ENCODE data around the gene PGBD4.

The PGBD4 gene

DNA sequence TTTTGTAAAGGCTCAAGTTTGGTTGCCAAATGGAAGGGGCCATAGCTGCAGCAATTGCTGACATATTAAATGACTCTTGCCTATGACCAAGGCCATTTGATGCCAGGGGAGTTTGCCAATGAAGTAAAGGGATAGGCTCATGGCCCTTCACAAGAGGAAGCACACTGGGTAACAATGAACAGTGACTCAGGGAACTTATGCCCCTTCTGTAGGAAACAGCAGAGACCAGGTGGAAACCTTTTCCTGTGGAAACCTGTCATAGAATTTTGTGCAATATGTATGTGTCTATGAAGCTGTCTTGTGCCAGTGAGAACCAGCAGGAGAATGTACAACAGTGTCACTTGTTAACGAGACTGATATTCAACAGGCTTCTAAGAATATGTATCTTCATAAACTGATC, 37.4 kb upstream of the PGBD4 start:
- Histone ChIP-seq H3K4me1 (ENCODE audit: insufficient read depth, low read length, poor library complexity, severe bottlenecking) (peaks cover 5% of the 10 kb centered on the region), H3K4me3 (ENCODE audit: low read length, poor library complexity, severe bottlenecking) (no peak overlapping the region), H3K79me2 (ENCODE audit: insufficient read depth, low read length) (no peaks in the 10 kb centered on the region), H3K9me3 (ENCODE audit: insufficient read depth, low read depth, low read length) (no peaks in the 10 kb centered on the region), H3K4me2 (ENCODE audit: low read depth, low read length, poor library complexity, severe bottlenecking) (no peak overlapping the region), H3K36me3 (ENCODE audit: insufficient read depth, low read length) (no peaks in the 10 kb centered on the region), H3K9me2 (replicated peaks; ENCODE audit: low read depth, low read length) (no peaks in the 10 kb centered on the region), H3K27me3 (ENCODE audit: insufficient read depth, low read length, poor library complexity, severe bottlenecking) (no peaks in the 10 kb centered on the region), H3K9ac (ENCODE audit: low read depth, low read length, poor library complexity, severe bottlenecking) (no peak overlapping the region), H4K20me1 (ENCODE audit: insufficient read depth, low read length, poor library complexity, severe bottlenecking) (no peaks in the 10 kb centered on the region), H3F3A (ENCODE audit: low read depth) (no peaks in the 10 kb centered on the region), H2AFZ (ENCODE audit: low read length) (no peak overlapping the region)
- TF ChIP-seq, protein P1, sequence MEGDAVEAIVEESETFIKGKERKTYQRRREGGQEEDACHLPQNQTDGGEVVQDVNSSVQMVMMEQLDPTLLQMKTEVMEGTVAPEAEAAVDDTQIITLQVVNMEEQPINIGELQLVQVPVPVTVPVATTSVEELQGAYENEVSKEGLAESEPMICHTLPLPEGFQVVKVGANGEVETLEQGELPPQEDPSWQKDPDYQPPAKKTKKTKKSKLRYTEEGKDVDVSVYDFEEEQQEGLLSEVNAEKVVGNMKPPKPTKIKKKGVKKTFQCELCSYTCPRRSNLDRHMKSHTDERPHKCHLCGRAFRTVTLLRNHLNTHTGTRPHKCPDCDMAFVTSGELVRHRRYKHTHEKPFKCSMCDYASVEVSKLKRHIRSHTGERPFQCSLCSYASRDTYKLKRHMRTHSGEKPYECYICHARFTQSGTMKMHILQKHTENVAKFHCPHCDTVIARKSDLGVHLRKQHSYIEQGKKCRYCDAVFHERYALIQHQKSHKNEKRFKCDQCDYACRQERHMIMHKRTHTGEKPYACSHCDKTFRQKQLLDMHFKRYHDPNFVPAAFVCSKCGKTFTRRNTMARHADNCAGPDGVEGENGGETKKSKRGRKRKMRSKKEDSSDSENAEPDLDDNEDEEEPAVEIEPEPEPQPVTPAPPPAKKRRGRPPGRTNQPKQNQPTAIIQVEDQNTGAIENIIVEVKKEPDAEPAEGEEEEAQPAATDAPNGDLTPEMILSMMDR (conservative IDR thresholded peaks at IDR 0.05; ENCODE audit: low read length), result no peak
- TF ChIP-seq EZH2phosphoT487 (IDR thresholded peaks at IDR 0.05; ENCODE audit: borderline replicate concordance), result no peak

DNA sequence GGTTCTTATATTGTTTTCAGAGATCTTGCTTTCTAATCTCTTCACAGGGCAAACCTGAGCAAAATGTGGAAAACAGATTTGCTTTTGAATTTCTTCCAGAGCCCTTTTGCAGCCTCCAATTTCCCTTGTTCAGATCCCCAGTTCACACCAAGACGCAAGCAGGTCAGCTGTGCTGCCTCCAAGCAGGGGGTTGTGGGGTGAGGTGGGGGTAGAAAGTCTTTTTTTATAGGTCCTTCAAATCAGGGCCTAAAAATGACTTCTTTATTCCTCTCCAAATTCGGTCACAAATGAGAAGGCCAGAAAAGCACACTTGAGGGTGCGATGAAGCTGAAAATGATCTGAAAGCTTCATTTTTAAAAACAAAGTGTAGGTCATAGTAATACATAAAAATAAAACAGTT, 36.6 kb upstream of the PGBD4 start:
- H3K4me1 ChIP-seq (ENCODE audit: insufficient read depth, low read length, poor library complexity, severe bottlenecking), result peaks cover 5% of the 10 kb centered on the region
- TF ChIP-seq, protein P1 (conservative IDR thresholded peaks at IDR 0.05; ENCODE audit: low read length), result no peak
- no peak for TF ChIP-seq EZH2phosphoT487 (IDR thresholded peaks at IDR 0.05; ENCODE audit: borderline replicate concordance)
- H3K27me3 ChIP-seq (ENCODE audit: insufficient read depth, low read length, poor library complexity, severe bottlenecking), result no peaks in the 10 kb centered on the region
- no peak overlapping the region for H2AFZ ChIP-seq (ENCODE audit: low read length)
- H3K9ac ChIP-seq (ENCODE audit: low read depth, low read length, poor library complexity, severe bottlenecking), result no peak overlapping the region
- no peaks in the 10 kb centered on the region for H3K79me2 ChIP-seq (ENCODE audit: insufficient read depth, low read length)
- H3K4me3 ChIP-seq (ENCODE audit: low read length, poor library complexity, severe bottlenecking), result no peak overlapping the region
- no peak overlapping the region for H3K4me2 ChIP-seq (ENCODE audit: low read depth, low read length, poor library complexity, severe bottlenecking)
- H3K9me3 ChIP-seq (ENCODE audit: insufficient read depth, low read depth, low read length), result no peaks in the 10 kb centered on the region
- H4K20me1 ChIP-seq (ENCODE audit: insufficient read depth, low read length, poor library complexity, severe bottlenecking), result no peaks in the 10 kb centered on the region
- H3F3A ChIP-seq (ENCODE audit: low read depth), result no peaks in the 10 kb centered on the region
- no peaks in the 10 kb centered on the region for H3K36me3 ChIP-seq (ENCODE audit: insufficient read depth, low read length)
- no peaks in the 10 kb centered on the region for H3K9me2 ChIP-seq (replicated peaks; ENCODE audit: low read depth, low read length)

DNA sequence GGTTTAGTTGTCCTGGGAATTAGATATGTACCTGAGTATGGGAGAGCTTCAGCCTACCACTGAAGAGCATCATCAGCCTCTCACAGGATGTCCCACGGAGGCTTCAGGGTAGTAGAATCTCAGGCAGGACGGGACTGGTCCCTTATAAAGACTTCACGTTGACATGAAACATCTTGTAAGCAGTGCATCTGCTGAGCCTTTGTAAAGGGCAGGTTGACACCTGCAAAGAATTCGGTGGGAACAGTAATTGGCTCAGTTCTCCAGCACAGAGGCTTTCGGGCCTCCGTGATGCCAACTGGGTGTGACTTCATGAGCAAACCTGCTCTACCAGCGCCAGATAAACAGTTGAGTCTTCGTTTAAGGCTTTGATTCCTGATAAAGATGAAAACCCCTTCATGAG, 35.9 kb upstream of the PGBD4 start:
- Histone ChIP-seq H3K27me3 (ENCODE audit: insufficient read depth, low read length, poor library complexity, severe bottlenecking) (no peaks in the 10 kb centered on the region), H2AFZ (ENCODE audit: low read length) (no peak overlapping the region), H3K9me3 (ENCODE audit: insufficient read depth, low read depth, low read length) (no peaks in the 10 kb centered on the region)

More for the DNA sequence above, 35.9 kb upstream of the PGBD4 start:
- H3K79me2 ChIP-seq (ENCODE audit: insufficient read depth, low read length), result no peaks in the 10 kb centered on the region
- peaks cover 5% of the 10 kb centered on the region for H3K4me1 ChIP-seq (ENCODE audit: insufficient read depth, low read length, poor library complexity, severe bottlenecking)
- H4K20me1 ChIP-seq (ENCODE audit: insufficient read depth, low read length, poor library complexity, severe bottlenecking), result no peaks in the 10 kb centered on the region
- no peak for TF ChIP-seq EZH2phosphoT487 (IDR thresholded peaks at IDR 0.05; ENCODE audit: borderline replicate concordance)
- TF ChIP-seq, protein P1 (conservative IDR thresholded peaks at IDR 0.05; ENCODE audit: low read length), result no peak
- H3F3A ChIP-seq (ENCODE audit: low read depth), result no peaks in the 10 kb centered on the region
- no peaks in the 10 kb centered on the region for H3K36me3 ChIP-seq (ENCODE audit: insufficient read depth, low read length)
- H3K4me2 ChIP-seq (ENCODE audit: low read depth, low read length, poor library complexity, severe bottlenecking), result no peak overlapping the region
- H3K4me3 ChIP-seq (ENCODE audit: low read length, poor library complexity, severe bottlenecking), result no peak overlapping the region
- no peak overlapping the region for H3K9ac ChIP-seq (ENCODE audit: low read depth, low read length, poor library complexity, severe bottlenecking)
- no peaks in the 10 kb centered on the region for H3K9me2 ChIP-seq (replicated peaks; ENCODE audit: low read depth, low read length)
